ENCODE measurements around the gene AGPS. TPM values are rescaled to one million over a fixed set of nuclear protein-coding genes. Genes with fewer than 3 reads are reported as not detected.

AGPS gene
- total RNA-seq, 2 donors from 2014 or later = 64.8 to 102 TPM

- no peaks in the 10 kb centered on the region for H3K36me3 ChIP-seq
- H3K4me3 ChIP-seq = no peak overlapping the region
- H3K27ac ChIP-seq = no peak overlapping the region
- intact Hi-C loops (cut with DNase I) = no loop called here
- TF ChIP-seq CTCF (IDR thresholded peaks at IDR 0.05) = no peak
- no peak overlapping the region for H3K9ac ChIP-seq (ENCODE audit: low read depth in 2 of 2, low read length in 2 of 2)
- DNase-seq = no peak
- no peaks in the 10 kb centered on the region for H3K9me3 ChIP-seq
- no peaks in the 10 kb centered on the region for H3K4me1 ChIP-seq
- H3K27me3 ChIP-seq = no peaks in the 10 kb centered on the region
These were observed 175.8 kb downstream of the AGPS start for GRCh38 chr2:177568390-177568789.

GRCh38 chr2:177568893-177569292 lies 176.3 kb downstream of the AGPS start:
- no peak for TF ChIP-seq CTCF (IDR thresholded peaks at IDR 0.05)
- Histone ChIP-seq H3K4me1 (no peaks in the 10 kb centered on the region), H3K4me3 (no peak overlapping the region), H3K9ac (ENCODE audit: low read depth in 2 of 2, low read length in 2 of 2) (no peak overlapping the region), H3K27ac (no peak overlapping the region), H3K9me3 (no peaks in the 10 kb centered on the region), H3K36me3 (no peaks in the 10 kb centered on the region), H3K27me3 (no peaks in the 10 kb centered on the region)
- DNase-seq = no peak
- intact Hi-C loops (cut with DNase I) = no loop called here

GRCh38 chr2:177572236-177572671 lies 179.7 kb downstream of the AGPS start:
- DNase-seq = no peak
- no peak for TF ChIP-seq CTCF (IDR thresholded peaks at IDR 0.05)
- Histone ChIP-seq H3K9ac (ENCODE audit: low read depth in 2 of 2, low read length in 2 of 2) (no peak overlapping the region), H3K4me1 (no peaks in the 10 kb centered on the region), H3K9me3 (no peaks in the 10 kb centered on the region), H3K27ac (no peak overlapping the region), H3K4me3 (no peak overlapping the region), H3K36me3 (no peaks in the 10 kb centered on the region), H3K27me3 (no peaks in the 10 kb centered on the region)
- intact Hi-C loops (cut with DNase I) = no loop called here

GRCh38 chr2:177573120-177573519 lies 180.5 kb downstream of the AGPS start:
- Histone ChIP-seq H3K4me3 (no peak overlapping the region), H3K9ac (ENCODE audit: low read depth in 2 of 2, low read length in 2 of 2) (no peak overlapping the region), H3K9me3 (no peaks in the 10 kb centered on the region), H3K4me1 (no peaks in the 10 kb centered on the region), H3K27ac (no peak overlapping the region), H3K27me3 (no peaks in the 10 kb centered on the region), H3K36me3 (no peaks in the 10 kb centered on the region)
- intact Hi-C loops (cut with DNase I) = no loop called here
- no peak for DNase-seq
- TF ChIP-seq CTCF (IDR thresholded peaks at IDR 0.05) = no peak

- TF ChIP-seq CTCF (IDR thresholded peaks at IDR 0.05) = no peak
- Histone ChIP-seq H3K9me3 (no peaks in the 10 kb centered on the region), H3K27me3 (no peaks in the 10 kb centered on the region), H3K9ac (ENCODE audit: low read depth in 2 of 2, low read length in 2 of 2) (no peak overlapping the region), H3K4me3 (no peak overlapping the region), H3K36me3 (no peaks in the 10 kb centered on the region), H3K27ac (no peak overlapping the region), H3K4me1 (no peaks in the 10 kb centered on the region)
- intact Hi-C loops (cut with DNase I) = no loop called here
- no peak for DNase-seq
These were observed 181.8 kb downstream of the AGPS start for GRCh38 chr2:177574356-177574755.

GRCh38 chr2:177575358-177575757 lies 182.8 kb downstream of the AGPS start:
- H3K9me3 ChIP-seq = no peaks in the 10 kb centered on the region
- H3K4me1 ChIP-seq = no peaks in the 10 kb centered on the region
- H3K9ac ChIP-seq (ENCODE audit: low read depth in 2 of 2, low read length in 2 of 2) = no peak overlapping the region
- no peak overlapping the region for H3K27ac ChIP-seq
- no peaks in the 10 kb centered on the region for H3K36me3 ChIP-seq
- no peak for TF ChIP-seq CTCF (IDR thresholded peaks at IDR 0.05)
- no peak overlapping the region for H3K4me3 ChIP-seq
- no peak for DNase-seq
- no peaks in the 10 kb centered on the region for H3K27me3 ChIP-seq
- intact Hi-C loops (cut with DNase I) = no loop called here

Measured in colonic mucosa (tissue), 4 donors.